ENCODE data around the gene UBAP1.
"Not testable (repeated sequence)": the region's sequence is repeated elsewhere in the genome, so short reads cannot be mapped to it uniquely, and the experiment has no call there.

DNA sequence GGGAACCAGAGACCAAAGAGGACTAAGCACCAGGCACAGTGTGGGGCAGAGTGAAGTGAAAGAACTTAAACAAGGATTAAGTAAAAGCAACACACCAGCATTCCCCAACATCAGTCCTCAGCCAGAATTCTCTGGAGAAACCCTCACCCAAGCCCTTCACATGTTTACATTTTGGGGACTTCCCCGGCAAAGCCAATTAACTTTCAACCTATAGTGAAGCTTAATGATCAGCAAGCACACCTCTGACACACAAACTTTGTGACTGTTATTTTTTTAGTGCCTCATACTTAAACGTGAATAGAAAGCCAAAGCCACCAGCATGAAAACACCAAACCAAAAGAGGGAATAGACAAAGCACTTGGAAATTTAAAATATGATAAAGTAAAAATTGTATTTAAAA, 94.7 kb downstream of the UBAP1 start:
- TF ChIP-seq, protein P1, sequence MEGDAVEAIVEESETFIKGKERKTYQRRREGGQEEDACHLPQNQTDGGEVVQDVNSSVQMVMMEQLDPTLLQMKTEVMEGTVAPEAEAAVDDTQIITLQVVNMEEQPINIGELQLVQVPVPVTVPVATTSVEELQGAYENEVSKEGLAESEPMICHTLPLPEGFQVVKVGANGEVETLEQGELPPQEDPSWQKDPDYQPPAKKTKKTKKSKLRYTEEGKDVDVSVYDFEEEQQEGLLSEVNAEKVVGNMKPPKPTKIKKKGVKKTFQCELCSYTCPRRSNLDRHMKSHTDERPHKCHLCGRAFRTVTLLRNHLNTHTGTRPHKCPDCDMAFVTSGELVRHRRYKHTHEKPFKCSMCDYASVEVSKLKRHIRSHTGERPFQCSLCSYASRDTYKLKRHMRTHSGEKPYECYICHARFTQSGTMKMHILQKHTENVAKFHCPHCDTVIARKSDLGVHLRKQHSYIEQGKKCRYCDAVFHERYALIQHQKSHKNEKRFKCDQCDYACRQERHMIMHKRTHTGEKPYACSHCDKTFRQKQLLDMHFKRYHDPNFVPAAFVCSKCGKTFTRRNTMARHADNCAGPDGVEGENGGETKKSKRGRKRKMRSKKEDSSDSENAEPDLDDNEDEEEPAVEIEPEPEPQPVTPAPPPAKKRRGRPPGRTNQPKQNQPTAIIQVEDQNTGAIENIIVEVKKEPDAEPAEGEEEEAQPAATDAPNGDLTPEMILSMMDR (IDR thresholded peaks at IDR 0.05 in 2 of 3, conservative IDR thresholded peaks at IDR 0.05 in 1 of 3; ENCODE audit: insufficient read depth in 2 of 3, low read depth in 1 of 3, low read length in 3 of 3), result not testable (repeated sequence)
- not testable (repeated sequence) for TF ChIP-seq NR2C2 (CRISPR knock-in tag; IDR thresholded peaks at IDR 0.05); NR2C2 (tag; IDR thresholded peaks at IDR 0.05)
- TF ChIP-seq, protein P2, sequence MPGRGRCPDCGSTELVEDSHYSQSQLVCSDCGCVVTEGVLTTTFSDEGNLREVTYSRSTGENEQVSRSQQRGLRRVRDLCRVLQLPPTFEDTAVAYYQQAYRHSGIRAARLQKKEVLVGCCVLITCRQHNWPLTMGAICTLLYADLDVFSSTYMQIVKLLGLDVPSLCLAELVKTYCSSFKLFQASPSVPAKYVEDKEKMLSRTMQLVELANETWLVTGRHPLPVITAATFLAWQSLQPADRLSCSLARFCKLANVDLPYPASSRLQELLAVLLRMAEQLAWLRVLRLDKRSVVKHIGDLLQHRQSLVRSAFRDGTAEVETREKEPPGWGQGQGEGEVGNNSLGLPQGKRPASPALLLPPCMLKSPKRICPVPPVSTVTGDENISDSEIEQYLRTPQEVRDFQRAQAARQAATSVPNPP (IDR thresholded peaks at IDR 0.05; ENCODE audit: borderline replicate concordance, insufficient read depth, insufficient read length), result not testable (repeated sequence)
